SK-N-SH treated with all-trans-retinoic acid at 6 μM for 48 hours (cell line): ENCODE data around the gene TJP3.

ENCODE experiments used
- ATAC-seq: fragments of 200-7000 bp; cut with Tn5 transposase; 3 replicates; pipeline ENCODE4 v1.9.1; 2020; ENCODE audit warnings: mild to moderate bottlenecking, moderate library complexity
- ARNTL ChIP-seq: fragments of 450-650 bp; formaldehyde crosslinking; IDR thresholded peaks from 2 replicates; pipeline ENCODE4 v1.5.0; 2020; ENCODE audit warnings: low read depth, mild to moderate bottlenecking, moderate library complexity, borderline replicate concordance
- BACH2 ChIP-seq: fragments of 250-450 bp; sonication (Bioruptor Pico); IDR thresholded peaks from 2 replicates; pipeline ENCODE4 v1.9.0; 2021; ENCODE audit warnings: mild to moderate bottlenecking, borderline replicate concordance
- CSDC2 ChIP-seq: fragments of 250-450 bp; sonication (Bioruptor Pico); IDR thresholded peaks from 2 replicates; pipeline ENCODE4 v1.5.0; 2020; ENCODE audit warnings: mild to moderate bottlenecking, moderate library complexity
- ESRRG ChIP-seq: fragments of 250-450 bp; sonication (Bioruptor Pico); IDR thresholded peaks from 2 replicates; pipeline ENCODE4 v1.6.1; 2021; ENCODE audit warnings: mild to moderate bottlenecking
- GLIS3 ChIP-seq: fragments of 250-450 bp; sonication (Bioruptor Pico); IDR thresholded peaks from 2 replicates; pipeline ENCODE4 v1.5.0; 2020; ENCODE audit warnings: mild to moderate bottlenecking, moderate library complexity
- ISL1 ChIP-seq: fragments of 250-450 bp; sonication (Bioruptor Pico); IDR thresholded peaks from 2 replicates; pipeline ENCODE4 v2.1.2; 2022; ENCODE audit warnings: mild to moderate bottlenecking, moderate library complexity
- PPARA ChIP-seq: fragments of 250-450 bp; sonication (Bioruptor Pico); IDR thresholded peaks from 2 replicates; pipeline ENCODE4 v1.5.0; 2020; ENCODE audit warnings: mild to moderate bottlenecking, borderline replicate concordance
- RARB ChIP-seq: fragments of 250-450 bp; sonication (Bioruptor Pico); IDR thresholded peaks from 2 replicates; pipeline ENCODE4 v1.8.0; 2021; ENCODE audit warnings: mild to moderate bottlenecking, moderate library complexity
- SNAI2 ChIP-seq: fragments of 250-450 bp; sonication (Bioruptor Pico); IDR thresholded peaks from 2 replicates; pipeline ENCODE4 v1.5.0; 2020; ENCODE audit warnings: mild to moderate bottlenecking, moderate library complexity
- TCF4 ChIP-seq: fragments of 250-450 bp; sonication (Bioruptor Pico); IDR thresholded peaks from 2 replicates; pipeline ENCODE4 v1.8.0; 2021; ENCODE audit warnings: mild to moderate bottlenecking, moderate library complexity, borderline replicate concordance
- TOX ChIP-seq: fragments of 250-450 bp; sonication (Bioruptor Pico); IDR thresholded peaks from 2 replicates; pipeline ENCODE4 v1.8.0; 2021; ENCODE audit warnings: mild to moderate bottlenecking, moderate library complexity, borderline replicate concordance
- ZC3H10 ChIP-seq: fragments of 250-450 bp; sonication (Bioruptor Pico); IDR thresholded peaks from 2 replicates; pipeline ENCODE4 v1.5.1; 2021; ENCODE audit warnings: mild to moderate bottlenecking, moderate library complexity
- ZFP3 ChIP-seq: fragments of 250-450 bp; sonication (Bioruptor Pico); IDR thresholded peaks from 2 replicates; pipeline ENCODE4 v1.5.0; 2020; ENCODE audit warnings: mild to moderate bottlenecking, moderate library complexity
- ZFP30 ChIP-seq: fragments of 450-650 bp; formaldehyde crosslinking; IDR thresholded peaks from 2 replicates; pipeline ENCODE4 v1.5.0; 2022; ENCODE audit warnings: mild to moderate bottlenecking, moderate library complexity
- ZNF565 ChIP-seq: fragments of 450-650 bp; formaldehyde crosslinking; conservative IDR thresholded peaks from 2 replicates; pipeline ENCODE4 v1.5.0; 2020; ENCODE audit warnings: low read depth, mild to moderate bottlenecking, moderate library complexity
- ZNF70 ChIP-seq: fragments of 450-650 bp; formaldehyde crosslinking; IDR thresholded peaks from 2 replicates; pipeline ENCODE4 v1.5.0; 2020; ENCODE audit warnings: mild to moderate bottlenecking, moderate library complexity
- TF ChIP-seq, protein P1 (sequence below): fragments of 250-450 bp; sonication (Bioruptor Pico); IDR thresholded peaks from 2 replicates; pipeline ENCODE4 v1.8.0; 2021; ENCODE audit warnings: low read depth, mild to moderate bottlenecking, moderate library complexity, borderline replicate concordance
- TF ChIP-seq, protein P2 (sequence below): fragments of 250-450 bp; sonication (Bioruptor Pico); IDR thresholded peaks from 2 replicates; pipeline ENCODE4 v1.8.0; 2020; ENCODE audit warnings: mild to moderate bottlenecking, moderate library complexity, borderline replicate concordance
- TF ChIP-seq, protein P3 (sequence below): fragments of 250-450 bp; sonication (Bioruptor Pico); IDR thresholded peaks from 2 replicates; pipeline ENCODE4 v1.5.1; 2020; ENCODE audit warnings: low read depth, mild to moderate bottlenecking, moderate library complexity
- TF ChIP-seq, protein P4 (sequence below): fragments of 250-450 bp; sonication (Bioruptor Pico); IDR thresholded peaks from 2 replicates; pipeline ENCODE4 v1.5.1; 2021; ENCODE audit warnings: mild to moderate bottlenecking, moderate library complexity

Gene TJP3

DNA sequence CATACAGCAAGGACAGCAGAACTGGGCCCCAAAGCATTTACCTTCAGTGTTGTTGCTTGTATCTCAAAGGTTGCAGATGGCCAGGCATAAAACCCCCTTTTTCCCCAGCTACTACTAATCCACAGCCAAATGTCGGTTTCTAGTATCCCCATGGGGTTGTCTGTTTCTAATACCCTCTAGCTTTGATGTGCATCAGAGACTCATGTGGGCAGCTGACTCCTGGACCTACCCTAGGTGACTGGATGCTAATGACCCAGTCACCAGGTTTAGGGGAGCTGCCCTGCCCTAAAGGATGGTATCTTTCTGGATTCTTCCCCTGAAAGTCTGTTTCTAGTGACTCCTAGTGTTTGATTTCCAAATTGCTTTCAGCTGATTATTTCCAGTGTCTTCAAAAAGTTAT lies 23.9 kb downstream of the TJP3 start:
- no peak for ATAC-seq

DNA sequence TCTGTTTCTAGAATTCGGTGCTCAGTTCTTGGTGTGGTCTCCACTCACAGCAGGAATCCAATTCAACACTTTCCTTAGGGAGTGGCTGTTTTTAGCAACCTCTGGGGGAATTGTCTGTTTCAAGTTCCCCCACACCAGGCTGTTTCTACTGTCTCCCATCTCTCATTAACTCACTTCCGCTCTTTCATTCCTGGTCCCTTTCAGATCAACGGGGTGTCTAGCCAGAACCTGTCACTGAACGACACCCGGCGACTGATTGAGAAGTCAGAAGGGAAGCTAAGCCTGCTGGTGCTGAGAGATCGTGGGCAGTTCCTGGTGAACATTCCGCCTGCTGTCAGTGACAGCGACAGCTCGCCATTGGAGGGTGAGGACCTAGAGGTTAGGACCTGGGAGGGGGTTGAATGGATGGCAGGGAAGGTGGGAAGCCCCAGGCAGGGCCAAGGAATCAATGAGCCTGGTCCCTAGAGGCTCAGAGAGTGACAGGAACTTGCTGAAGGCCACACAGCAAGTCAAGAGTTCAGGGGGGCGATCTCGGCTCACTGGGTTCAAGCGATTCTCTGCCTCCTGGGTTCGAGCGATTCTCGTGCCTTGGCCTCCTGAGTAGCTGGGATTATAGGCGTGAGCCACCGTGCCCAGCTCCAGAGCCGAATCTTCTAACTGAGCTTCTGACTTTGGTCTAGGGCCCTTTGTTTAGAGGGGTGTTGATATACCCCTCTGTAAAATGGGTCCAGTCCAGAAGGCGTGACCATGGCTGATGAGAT lies 25.5 kb downstream of the TJP3 start:
- TF ChIP-seq TCF4 (CRISPR knock-in tag): no peak
- TF ChIP-seq, protein P1, sequence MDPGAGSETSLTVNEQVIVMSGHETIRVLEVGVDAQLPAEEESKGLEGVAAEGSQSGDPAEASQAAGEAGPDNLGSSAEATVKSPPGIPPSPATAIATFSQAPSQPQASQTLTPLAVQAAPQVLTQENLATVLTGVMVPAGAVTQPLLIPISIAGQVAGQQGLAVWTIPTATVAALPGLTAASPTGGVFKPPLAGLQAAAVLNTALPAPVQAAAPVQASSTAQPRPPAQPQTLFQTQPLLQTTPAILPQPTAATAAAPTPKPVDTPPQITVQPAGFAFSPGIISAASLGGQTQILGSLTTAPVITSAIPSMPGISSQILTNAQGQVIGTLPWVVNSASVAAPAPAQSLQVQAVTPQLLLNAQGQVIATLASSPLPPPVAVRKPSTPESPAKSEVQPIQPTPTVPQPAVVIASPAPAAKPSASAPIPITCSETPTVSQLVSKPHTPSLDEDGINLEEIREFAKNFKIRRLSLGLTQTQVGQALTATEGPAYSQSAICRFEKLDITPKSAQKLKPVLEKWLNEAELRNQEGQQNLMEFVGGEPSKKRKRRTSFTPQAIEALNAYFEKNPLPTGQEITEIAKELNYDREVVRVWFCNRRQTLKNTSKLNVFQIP: no peak
- no peak for TF ChIP-seq ISL1 (CRISPR knock-in tag)
- TF ChIP-seq ZNF565 (CRISPR knock-in tag): no peak
- TF ChIP-seq ZFP3 (CRISPR knock-in tag): no peak
- TF ChIP-seq, protein P2, sequence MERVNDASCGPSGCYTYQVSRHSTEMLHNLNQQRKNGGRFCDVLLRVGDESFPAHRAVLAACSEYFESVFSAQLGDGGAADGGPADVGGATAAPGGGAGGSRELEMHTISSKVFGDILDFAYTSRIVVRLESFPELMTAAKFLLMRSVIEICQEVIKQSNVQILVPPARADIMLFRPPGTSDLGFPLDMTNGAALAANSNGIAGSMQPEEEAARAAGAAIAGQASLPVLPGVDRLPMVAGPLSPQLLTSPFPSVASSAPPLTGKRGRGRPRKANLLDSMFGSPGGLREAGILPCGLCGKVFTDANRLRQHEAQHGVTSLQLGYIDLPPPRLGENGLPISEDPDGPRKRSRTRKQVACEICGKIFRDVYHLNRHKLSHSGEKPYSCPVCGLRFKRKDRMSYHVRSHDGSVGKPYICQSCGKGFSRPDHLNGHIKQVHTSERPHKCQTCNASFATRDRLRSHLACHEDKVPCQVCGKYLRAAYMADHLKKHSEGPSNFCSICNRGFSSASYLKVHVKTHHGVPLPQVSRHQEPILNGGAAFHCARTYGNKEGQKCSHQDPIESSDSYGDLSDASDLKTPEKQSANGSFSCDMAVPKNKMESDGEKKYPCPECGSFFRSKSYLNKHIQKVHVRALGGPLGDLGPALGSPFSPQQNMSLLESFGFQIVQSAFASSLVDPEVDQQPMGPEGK (CRISPR knock-in tag): no peak
- ATAC-seq: no peak

More for the DNA sequence above, 23.9 kb downstream of the TJP3 start:
- TF ChIP-seq CSDC2 (CRISPR knock-in tag): no peak
- no peak for TF ChIP-seq TOX (CRISPR knock-in tag)
- TF ChIP-seq ISL1 (CRISPR knock-in tag): no peak
- no peak for TF ChIP-seq TCF4 (CRISPR knock-in tag)
- TF ChIP-seq SNAI2 (CRISPR knock-in tag): no peak
- TF ChIP-seq, all 23 proteins: peak for 0

DNA sequence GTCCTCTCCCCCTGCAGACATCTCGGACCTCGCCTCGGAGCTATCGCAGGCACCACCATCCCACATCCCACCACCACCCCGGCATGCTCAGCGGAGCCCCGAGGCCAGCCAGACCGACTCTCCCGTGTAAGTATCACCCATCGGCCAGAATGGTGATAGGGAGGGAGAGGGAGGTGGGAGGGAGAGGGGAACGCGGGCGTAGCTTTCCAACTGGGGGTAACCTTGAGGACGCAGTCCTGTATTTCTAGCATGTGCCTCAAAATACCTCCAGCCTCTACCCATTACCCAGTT lies 26.1 kb downstream of the TJP3 start:
- no peak; the same call in 2 of the 3 replicates for ATAC-seq
- TF ChIP-seq, protein P1: no peak
- TF ChIP-seq ZC3H10 (CRISPR knock-in tag) (no peak), ISL1 (CRISPR knock-in tag) (no peak), ZNF70 (CRISPR knock-in tag) (no peak), TCF4 (CRISPR knock-in tag) (no peak), GLIS3 (no peak), RARB (CRISPR knock-in tag) (no peak), TOX (CRISPR knock-in tag) (no peak)
- TF ChIP-seq, protein P3, sequence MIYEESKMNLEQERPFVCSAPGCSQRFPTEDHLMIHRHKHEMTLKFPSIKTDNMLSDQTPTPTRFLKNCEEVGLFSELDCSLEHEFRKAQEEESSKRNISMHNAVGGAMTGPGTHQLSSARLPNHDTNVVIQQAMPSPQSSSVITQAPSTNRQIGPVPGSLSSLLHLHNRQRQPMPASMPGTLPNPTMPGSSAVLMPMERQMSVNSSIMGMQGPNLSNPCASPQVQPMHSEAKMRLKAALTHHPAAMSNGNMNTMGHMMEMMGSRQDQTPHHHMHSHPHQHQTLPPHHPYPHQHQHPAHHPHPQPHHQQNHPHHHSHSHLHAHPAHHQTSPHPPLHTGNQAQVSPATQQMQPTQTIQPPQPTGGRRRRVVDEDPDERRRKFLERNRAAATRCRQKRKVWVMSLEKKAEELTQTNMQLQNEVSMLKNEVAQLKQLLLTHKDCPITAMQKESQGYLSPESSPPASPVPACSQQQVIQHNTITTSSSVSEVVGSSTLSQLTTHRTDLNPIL (CRISPR knock-in tag): no peak

DNA sequence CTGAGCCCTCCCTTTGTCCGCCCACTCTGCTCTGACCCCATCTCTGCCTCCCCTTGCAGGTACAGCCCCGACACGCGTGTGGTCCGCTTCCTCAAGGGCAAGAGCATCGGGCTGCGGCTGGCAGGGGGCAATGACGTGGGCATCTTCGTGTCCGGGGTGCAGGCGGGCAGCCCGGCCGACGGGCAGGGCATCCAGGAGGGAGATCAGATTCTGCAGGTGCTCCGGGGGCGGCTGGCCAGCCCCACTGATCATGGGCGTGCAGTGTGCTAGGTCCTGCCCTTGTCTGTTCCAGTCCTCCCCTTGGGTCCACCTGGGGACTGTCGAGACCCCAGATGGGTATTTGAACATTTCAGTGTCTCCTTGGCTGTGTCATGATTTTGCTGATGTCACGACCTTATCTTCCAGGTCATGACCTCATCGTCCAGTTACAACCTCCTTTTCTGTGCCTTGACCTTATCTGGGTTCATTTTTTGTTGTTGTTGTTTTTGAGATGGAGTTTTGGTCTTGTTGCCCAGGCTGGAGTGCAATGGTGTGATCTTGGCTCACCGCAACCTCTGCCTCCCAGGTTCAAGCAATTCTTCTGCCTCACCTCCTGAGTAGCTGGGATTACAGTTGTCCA lies 28.0 kb downstream of the TJP3 start:
- ATAC-seq: peak; percentile 18; the same call in 2 of the 3 replicates
- TF ChIP-seq, protein P2 (CRISPR knock-in tag): no peak
- TF ChIP-seq ZNF70 (CRISPR knock-in tag) (no peak), ZFP30 (CRISPR knock-in tag) (no peak), ESRRG (CRISPR knock-in tag) (no peak), TOX (CRISPR knock-in tag) (no peak), ZFP3 (CRISPR knock-in tag) (no peak), BACH2 (no peak), PPARA (CRISPR knock-in tag) (no peak), GLIS3 (no peak), ARNTL (no peak)
- TF ChIP-seq, protein P1: no peak
- TF ChIP-seq, protein P4, sequence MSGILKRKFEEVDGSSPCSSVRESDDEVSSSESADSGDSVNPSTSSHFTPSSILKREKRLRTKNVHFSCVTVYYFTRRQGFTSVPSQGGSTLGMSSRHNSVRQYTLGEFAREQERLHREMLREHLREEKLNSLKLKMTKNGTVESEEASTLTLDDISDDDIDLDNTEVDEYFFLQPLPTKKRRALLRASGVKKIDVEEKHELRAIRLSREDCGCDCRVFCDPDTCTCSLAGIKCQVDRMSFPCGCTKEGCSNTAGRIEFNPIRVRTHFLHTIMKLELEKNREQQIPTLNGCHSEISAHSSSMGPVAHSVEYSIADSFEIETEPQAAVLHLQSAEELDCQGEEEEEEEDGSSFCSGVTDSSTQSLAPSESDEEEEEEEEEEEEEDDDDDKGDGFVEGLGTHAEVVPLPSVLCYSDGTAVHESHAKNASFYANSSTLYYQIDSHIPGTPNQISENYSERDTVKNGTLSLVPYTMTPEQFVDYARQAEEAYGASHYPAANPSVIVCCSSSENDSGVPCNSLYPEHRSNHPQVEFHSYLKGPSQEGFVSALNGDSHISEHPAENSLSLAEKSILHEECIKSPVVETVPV (CRISPR knock-in tag): no peak
